Prostate gland (tissue), 2 donors: ENCODE data around the gene SLC22A14. TPM values are rescaled to one million over a fixed set of nuclear protein-coding genes. Genes with fewer than 3 reads are reported as not detected.

Experiments used
- DNase-seq: peaks from one replicate; pipeline ENCODE4 v3.0.0-alpha.2; 2019; ENCODE audit warnings: low spot score
- H3K27ac ChIP-seq, 2 donors: fragments of 200-600 bp; sonication (generic); 2 replicates each; pipeline ENCODE4 v1.5.1; 2017 to 2019
- H3K27me3 ChIP-seq: fragments of 200-600 bp; sonication (generic); replicated peaks from 2 replicates; pipeline ENCODE4 v1.5.1; 2019; ENCODE audit not compliant: insufficient read depth
- H3K36me3 ChIP-seq, 2 donors: fragments of 200-600 bp; sonication (generic); 1 replicate in 1 of 2; 2 replicates in 1 of 2; pipeline versions ENCODE4 v1.5.1 to v1.8.1; 2017 to 2019
- H3K4me1 ChIP-seq: fragments of 200-600 bp; sonication (generic); replicated peaks from 2 replicates; pipeline ENCODE4 v1.5.1; 2019
- H3K4me3 ChIP-seq, 2 donors: fragments of 200-600 bp; sonication (generic); 2 replicates each; pipeline ENCODE4 v1.5.1; 2017 to 2019
- H3K9me3 ChIP-seq: fragments of 200-600 bp; sonication (generic); 2 replicates; pipeline ENCODE4 v1.5.1; 2017
- POLR2A ChIP-seq: fragments of 450-650 bp; IDR thresholded peaks from one replicate; pipeline ENCODE4 v1.6.1; 2016; ENCODE audit warnings: antibody characterized with exemption, mild to moderate bottlenecking
- POLR2AphosphoS5 ChIP-seq: sonication (generic); formaldehyde crosslinking; IDR thresholded peaks from one replicate; pipeline ENCODE4 v1.6.1; 2017; ENCODE audit warnings: antibody characterized with exemption
- WGBS: methylation state at CpG from one replicate; pipeline ENCODE4 v1.1.5; 2018; 5-methylcytosine and 5-hydroxymethylcytosine counted together
- intact Hi-C: fragments of 100-400 bp; cut with DNase I; formaldehyde crosslinking; loops from one replicate; pipeline ENCODE4 v1.14.2; 2022
- total RNA-seq, 2 donors: library from RNA; depleted of rRNA; stranded (reverse); fragments of >200 nt; gene quantifications; one replicate each; pipeline ENCODE4 v1.1.0, GENCODE V29; 2016
- TF ChIP-seq, protein P1 (sequence below), 4 experiments: fragments of 200-600 bp in 2 of 4; fragments of 450-650 bp in 2 of 4; sonication (generic) in 2 of 4; IDR thresholded peaks; 1 replicate in 3 of 4; 2 replicates in 1 of 4; pipeline ENCODE4 v1.5.1; 2016 to 2019; ENCODE audit warnings: antibody characterized with exemption in 4 of 4, mild to moderate bottlenecking in 2 of 4, moderate library complexity in 2 of 4

The SLC22A14 gene
- total RNA-seq, 2 donors from 2014 or later, result 0.64 to 1.5 TPM

DNA sequence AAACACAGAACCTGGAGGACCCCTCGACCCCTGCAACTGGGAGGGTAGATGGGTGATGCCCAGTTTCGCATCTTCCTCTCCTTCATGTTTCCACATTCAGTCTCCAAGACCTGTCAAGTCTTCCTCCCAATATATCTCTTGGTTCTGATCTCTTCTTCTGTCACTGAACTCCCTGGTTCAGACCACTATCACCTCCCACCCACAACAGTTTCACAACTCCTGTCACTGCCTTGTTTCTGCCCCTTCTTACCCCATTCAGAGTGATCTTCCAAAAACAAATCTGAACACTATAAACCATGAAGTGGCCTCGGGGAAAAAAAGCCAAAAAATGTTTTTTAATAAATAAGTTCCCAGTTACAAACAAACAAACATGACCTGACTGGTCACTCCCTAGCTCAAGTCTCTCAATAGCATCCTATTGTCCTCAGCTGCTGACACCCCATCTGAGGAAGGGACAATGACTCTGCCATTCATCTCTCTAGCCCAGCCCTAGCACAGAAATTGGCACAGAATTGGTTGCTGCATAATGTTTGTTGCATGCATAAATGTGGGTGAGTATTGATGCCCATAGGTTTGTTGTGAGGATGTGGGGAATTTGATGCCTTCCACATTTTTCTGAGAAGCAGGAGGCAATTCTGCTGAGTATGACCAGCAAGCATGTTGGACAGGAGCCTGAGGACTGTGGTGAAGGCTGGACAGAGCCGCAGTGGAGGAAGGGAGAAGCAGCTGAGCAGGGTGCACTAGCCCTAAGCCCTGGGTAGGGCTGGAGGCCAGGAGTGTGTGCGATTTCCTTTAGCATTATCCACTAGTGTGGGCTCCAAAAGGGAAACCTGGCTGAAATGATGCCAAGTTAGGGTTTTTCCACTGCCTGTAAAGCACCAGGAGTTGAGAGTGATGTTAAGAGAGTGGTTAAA lies 52.3 kb downstream of the SLC22A14 start:
- Histone ChIP-seq H3K4me1 (no peaks in the 10 kb centered on the region), H3K27me3 (no peaks in the 10 kb centered on the region), H3K36me3 (no peaks in the 10 kb centered on the region), H3K9me3 (no peaks in the 10 kb centered on the region), H3K4me3 (no peak overlapping the region), H3K27ac (no peak overlapping the region)
- TF ChIP-seq POLR2AphosphoS5, result no peak
- no peak for TF ChIP-seq POLR2A
- TF ChIP-seq, protein P1, sequence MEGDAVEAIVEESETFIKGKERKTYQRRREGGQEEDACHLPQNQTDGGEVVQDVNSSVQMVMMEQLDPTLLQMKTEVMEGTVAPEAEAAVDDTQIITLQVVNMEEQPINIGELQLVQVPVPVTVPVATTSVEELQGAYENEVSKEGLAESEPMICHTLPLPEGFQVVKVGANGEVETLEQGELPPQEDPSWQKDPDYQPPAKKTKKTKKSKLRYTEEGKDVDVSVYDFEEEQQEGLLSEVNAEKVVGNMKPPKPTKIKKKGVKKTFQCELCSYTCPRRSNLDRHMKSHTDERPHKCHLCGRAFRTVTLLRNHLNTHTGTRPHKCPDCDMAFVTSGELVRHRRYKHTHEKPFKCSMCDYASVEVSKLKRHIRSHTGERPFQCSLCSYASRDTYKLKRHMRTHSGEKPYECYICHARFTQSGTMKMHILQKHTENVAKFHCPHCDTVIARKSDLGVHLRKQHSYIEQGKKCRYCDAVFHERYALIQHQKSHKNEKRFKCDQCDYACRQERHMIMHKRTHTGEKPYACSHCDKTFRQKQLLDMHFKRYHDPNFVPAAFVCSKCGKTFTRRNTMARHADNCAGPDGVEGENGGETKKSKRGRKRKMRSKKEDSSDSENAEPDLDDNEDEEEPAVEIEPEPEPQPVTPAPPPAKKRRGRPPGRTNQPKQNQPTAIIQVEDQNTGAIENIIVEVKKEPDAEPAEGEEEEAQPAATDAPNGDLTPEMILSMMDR (IDR thresholded peaks at IDR 0.05), result no peak
- WGBS, result 70% methylated on average over 5 of the region's 5 CpGs
- no peak for DNase-seq
- intact Hi-C loops, result no loop called here

DNA sequence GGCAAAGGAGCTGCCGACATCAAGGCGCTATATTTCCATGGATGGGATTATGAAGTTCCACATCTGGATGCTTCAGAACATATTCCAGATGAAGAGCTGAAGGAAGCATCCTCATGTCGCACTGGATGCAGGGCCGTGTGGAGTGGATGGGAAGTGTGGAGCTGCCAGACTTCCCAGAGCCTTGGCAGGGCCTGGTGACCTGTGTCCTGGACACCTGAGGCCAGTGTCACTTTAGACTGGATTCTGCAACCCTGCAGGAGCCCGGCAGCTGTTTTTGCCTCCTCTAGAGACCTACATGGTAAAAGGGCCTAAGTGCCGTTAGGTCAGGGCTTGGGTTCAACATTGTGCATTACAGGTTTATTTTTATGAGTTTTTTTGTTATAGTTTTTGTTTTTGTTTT lies 53.2 kb downstream of the SLC22A14 start:
- DNase-seq, result no peak
- no peaks in the 10 kb centered on the region for H3K9me3 ChIP-seq
- 88% methylated on average over 6 of the region's 6 CpGs for WGBS
- H3K4me1 ChIP-seq, result no peaks in the 10 kb centered on the region
- TF ChIP-seq, protein P1 (IDR thresholded peaks at IDR 0.05), result no peak
- TF ChIP-seq POLR2A (no peak), POLR2AphosphoS5 (no peak)
- no peak overlapping the region for H3K4me3 ChIP-seq
- H3K27me3 ChIP-seq, result no peaks in the 10 kb centered on the region
- H3K36me3 ChIP-seq, result no peaks in the 10 kb centered on the region
- no peak overlapping the region for H3K27ac ChIP-seq
- intact Hi-C loops, result no loop called here

DNA sequence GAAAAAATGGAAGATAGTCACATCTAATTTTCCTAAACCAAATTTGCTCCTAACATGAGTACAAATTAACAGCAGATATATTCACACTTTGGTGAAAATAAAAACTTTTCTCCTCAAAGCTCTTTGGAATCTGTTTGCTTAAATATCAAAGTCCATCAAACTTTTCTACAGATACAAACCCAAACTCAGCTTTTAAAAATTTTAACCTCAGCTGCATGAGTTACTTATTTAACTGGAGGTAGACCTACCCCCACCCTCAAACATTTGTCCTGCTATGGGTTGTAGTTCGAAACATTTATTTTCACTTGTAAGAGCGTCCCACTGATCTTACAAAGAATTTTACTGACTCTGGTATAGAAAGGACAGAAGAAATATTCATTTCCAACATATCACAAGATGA lies 55.6 kb downstream of the SLC22A14 start:
- H3K36me3 ChIP-seq, result no peaks in the 10 kb centered on the region
- no peak for TF ChIP-seq POLR2AphosphoS5
- TF ChIP-seq, protein P1 (IDR thresholded peaks at IDR 0.05), result no peak
- TF ChIP-seq POLR2A, result no peak
- H3K27me3 ChIP-seq, result no peaks in the 10 kb centered on the region
- intact Hi-C loops, result no loop called here
- 89% methylated on average over 2 of the region's 2 CpGs for WGBS
- H3K4me1 ChIP-seq, result no peaks in the 10 kb centered on the region
- no peak overlapping the region for H3K4me3 ChIP-seq
- no peak for DNase-seq
- H3K9me3 ChIP-seq, result no peaks in the 10 kb centered on the region
- no peak overlapping the region for H3K27ac ChIP-seq

DNA sequence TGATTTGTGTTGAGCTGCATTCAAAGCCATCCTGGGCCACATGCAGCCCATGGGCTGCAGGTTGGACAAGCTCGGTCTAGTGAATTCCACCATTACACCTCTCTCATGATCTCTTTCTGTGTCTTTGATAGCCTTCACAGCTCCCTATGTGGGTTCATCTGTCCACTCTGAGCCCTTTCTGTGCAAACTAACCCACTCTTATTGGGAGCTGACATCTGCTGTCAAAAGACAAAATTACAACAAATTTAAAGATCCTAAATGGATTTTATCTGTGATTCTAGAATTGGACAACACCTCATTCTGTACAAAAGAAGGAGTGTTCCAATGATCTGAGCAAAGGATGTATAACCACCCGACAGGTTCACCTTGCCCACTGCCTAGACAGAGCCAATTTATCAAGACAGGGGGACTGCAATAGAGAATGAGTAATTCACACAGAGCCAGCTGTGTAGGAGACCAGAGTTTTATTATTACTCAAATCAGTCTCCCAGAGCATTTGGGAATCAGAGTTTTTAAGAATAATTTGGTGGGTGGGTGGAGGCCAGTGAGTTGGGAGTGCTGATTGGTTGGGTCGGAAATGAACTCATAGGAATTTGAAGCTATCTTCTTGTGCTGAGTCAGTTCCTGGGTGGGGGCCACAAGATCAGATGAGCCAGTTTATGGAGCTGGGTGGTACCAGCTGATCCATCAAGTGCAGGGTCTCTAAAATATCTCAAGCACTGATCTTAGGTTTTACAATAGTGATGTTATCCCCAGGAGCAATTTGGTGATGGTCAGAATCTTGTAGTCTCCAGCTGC lies 61.9 kb downstream of the SLC22A14 start:
- no peak for DNase-seq
- intact Hi-C loops, result no loop called here
- WGBS, result 92% methylated on average over 3 of the region's 3 CpGs
- no peak for TF ChIP-seq POLR2AphosphoS5
- TF ChIP-seq, protein P1 (IDR thresholded peaks at IDR 0.05), result no peak
- TF ChIP-seq POLR2A, result no peak
- Histone ChIP-seq H3K4me1 (no peaks in the 10 kb centered on the region), H3K27ac (no peak overlapping the region), H3K36me3 (no peaks in the 10 kb centered on the region), H3K27me3 (no peaks in the 10 kb centered on the region), H3K4me3 (no peak overlapping the region), H3K9me3 (no peaks in the 10 kb centered on the region)
